Liver (tissue), 9 donors: ENCODE measurements around the gene CST4. TPM values are rescaled to one million over a fixed set of nuclear protein-coding genes. Genes with fewer than 3 reads are reported as not detected.

ENCODE experiments used
- DNase-seq: peaks from one replicate; pipeline ENCODE4 v3.0.0-alpha.2; 2017; ENCODE audit warnings: low spot score
- H3K27ac ChIP-seq, 2 donors: one replicate each; pipeline ENCODE4 v1.7.0; 2013; ENCODE audit warnings: inconsistent platforms in 2 of 2, low read length in 2 of 2, control low read depth in 1 of 2, low read depth in 1 of 2, mild to moderate bottlenecking in 1 of 2
- H3K27me3 ChIP-seq, 4 donors: one replicate each; pipeline versions ENCODE4 v1.6.1 to v1.7.0; 2013; ENCODE audit warnings: low read length in 3 of 4, inconsistent platforms in 1 of 4, mild to moderate bottlenecking in 1 of 4, moderate library complexity in 1 of 4; ENCODE audit not compliant: control insufficient read depth in 4 of 4, insufficient read depth in 4 of 4
- H3K36me3 ChIP-seq, 4 donors: one replicate each; pipeline versions ENCODE4 v1.6.1 to v1.7.0; 2013; ENCODE audit warnings: low read length in 3 of 4, mild to moderate bottlenecking in 3 of 4, low read depth in 1 of 4, moderate library complexity in 1 of 4; ENCODE audit not compliant: control insufficient read depth in 4 of 4, insufficient read depth in 3 of 4
- H3K4me1 ChIP-seq, 4 donors: one replicate each; pipeline versions ENCODE4 v1.6.1 to v1.7.0; 2013; ENCODE audit warnings: low read length in 3 of 4, mild to moderate bottlenecking in 3 of 4, moderate library complexity in 1 of 4; ENCODE audit not compliant: control insufficient read depth in 4 of 4, insufficient read depth in 4 of 4
- H3K4me3 ChIP-seq, 3 donors: one replicate each; pipeline versions ENCODE4 v1.6.1 to v1.7.0; 2013; ENCODE audit warnings: low read length in 3 of 3, control low read depth in 1 of 3, low read depth in 1 of 3, mild to moderate bottlenecking in 1 of 3
- H3K9ac ChIP-seq, 2 donors: one replicate each; pipeline ENCODE4 v1.7.0; 2013; ENCODE audit warnings: low read length in 2 of 2, mild to moderate bottlenecking in 2 of 2, moderate library complexity in 2 of 2, control low read depth in 1 of 2, low read depth in 1 of 2
- H3K9me3 ChIP-seq, 4 donors: one replicate each; pipeline versions ENCODE4 v1.6.1 to v1.7.0; 2013; ENCODE audit warnings: low read length in 3 of 4; ENCODE audit not compliant: control insufficient read depth in 4 of 4
- EGR1 ChIP-seq, 2 donors: IDR thresholded peaks; 2 replicates each; pipeline ENCODE4 v1.6.1; 2016 to 2018; ENCODE audit warnings: antibody characterized with exemption in 2 of 2, low read depth in 2 of 2
- FOXA1 ChIP-seq: IDR thresholded peaks from 2 replicates; pipeline ENCODE4 v1.6.1; 2016; ENCODE audit warnings: antibody characterized with exemption
- GABPA ChIP-seq, 2 donors: IDR thresholded peaks in 1 of 2; conservative IDR thresholded peaks in 1 of 2; 2 replicates each; pipeline ENCODE4 v1.6.1; 2016; ENCODE audit warnings: antibody characterized with exemption in 2 of 2, mild to moderate bottlenecking in 1 of 2, moderate library complexity in 1 of 2
- HNF4A ChIP-seq, 2 donors: conservative IDR thresholded peaks; 2 replicates each; pipeline ENCODE4 v1.6.1; 2016; ENCODE audit warnings: antibody characterized with exemption in 2 of 2, mild to moderate bottlenecking in 2 of 2
- HNF4G ChIP-seq: IDR thresholded peaks from 2 replicates; pipeline ENCODE4 v1.6.1; 2016; ENCODE audit warnings: antibody characterized with exemption
- JUND ChIP-seq, 2 donors: IDR thresholded peaks; 2 replicates each; pipeline ENCODE4 v1.6.1; 2016; ENCODE audit warnings: antibody characterized with exemption in 2 of 2
- NR2F2 ChIP-seq: IDR thresholded peaks from 2 replicates; pipeline ENCODE4 v1.6.1; 2016; ENCODE audit warnings: antibody characterized with exemption
- RXRA ChIP-seq, 2 donors: IDR thresholded peaks; 2 replicates each; pipeline ENCODE4 v1.6.1; 2017 to 2018; ENCODE audit warnings: antibody characterized with exemption in 2 of 2, mild to moderate bottlenecking in 1 of 2
- SP1 ChIP-seq: IDR thresholded peaks from 2 replicates; pipeline ENCODE4 v1.6.1; 2018; ENCODE audit warnings: antibody characterized with exemption, mild to moderate bottlenecking
- YY1 ChIP-seq: IDR thresholded peaks from 2 replicates; pipeline ENCODE4 v1.6.1; 2016; ENCODE audit warnings: antibody characterized with exemption, mild to moderate bottlenecking
- WGBS: extraction: QIAGEN DNeasy Blood & Tissue Kit; methylation state at CpG from one replicate; pipeline ENCODE4 v1.1.7; 2013; 5-methylcytosine and 5-hydroxymethylcytosine counted together
- polyA plus RNA-seq, 2 donors: library from polyadenylated mRNA; stranded (reverse) in 1 of 2; unstranded in 1 of 2; fragments of 200-250 nt in 1 of 2; fragments of >200 nt in 1 of 2; fragmentation: Nextera tagmentation in 1 of 2; extraction: Ambion mirVana in 1 of 2; gene quantifications; one replicate each; pipeline versions ENCODE4 v1.2.1 to v1.2.3, GENCODE V29; 2013 to 2015
- total RNA-seq, 2 donors: library from RNA; depleted of rRNA; stranded (reverse); fragments of >200 nt; gene quantifications; one replicate each; pipeline ENCODE4 v1.2.3, GENCODE V29; 2014
- TF ChIP-seq, protein P1 (sequence below): fragments of 150-350 bp; IDR thresholded peaks from 2 replicates; pipeline ENCODE4 v1.5.1; 2017; ENCODE audit warnings: improper control_type of control experiment, low read depth, low read length; ENCODE audit not compliant: missing input control
- TF ChIP-seq, protein P2 (sequence below): IDR thresholded peaks from 2 replicates; pipeline ENCODE4 v1.6.1; 2016; ENCODE audit warnings: antibody characterized with exemption
- TF ChIP-seq, protein P3 (sequence below): IDR thresholded peaks from 2 replicates; pipeline ENCODE4 v1.6.1; 2016; ENCODE audit warnings: antibody characterized with exemption
- TF ChIP-seq, protein P4 (sequence below): IDR thresholded peaks from 2 replicates; pipeline ENCODE4 v1.6.1; 2016; ENCODE audit warnings: antibody characterized with exemption, mild to moderate bottlenecking
- TF ChIP-seq, protein P5 (sequence below): IDR thresholded peaks from 2 replicates; pipeline ENCODE4 v1.6.1; 2016; ENCODE audit warnings: antibody characterized with exemption
- donor health status: healthy.
- donor health status: healthy.
- donor health status: healthy.
- donor health status: healthy.
- donor health status: healthy.

The CST4 gene
- total and polyA plus RNA-seq, 4 donors = not detected

DNA sequence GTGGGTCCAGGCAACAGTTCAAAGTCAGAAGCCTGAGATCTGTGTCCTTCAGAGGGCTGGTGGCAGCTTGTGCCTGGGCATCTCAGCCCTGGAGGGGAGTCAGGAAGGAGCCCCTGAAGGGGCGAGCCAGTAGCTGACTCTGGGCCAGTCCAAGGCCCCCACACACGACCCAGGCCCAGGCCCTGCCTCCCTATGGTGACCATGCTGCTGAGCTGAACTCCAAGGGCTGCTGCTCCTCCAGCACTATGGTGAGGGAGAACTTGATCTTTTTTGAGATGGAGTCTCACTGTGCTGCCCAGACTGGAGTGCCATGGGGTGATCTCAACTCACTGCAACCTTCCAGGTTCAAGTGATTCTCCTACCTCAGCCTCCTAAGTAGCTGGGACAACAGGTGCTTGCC lies 35.9 kb downstream of the CST4 start:
- Histone ChIP-seq H3K36me3 (no peaks in the 10 kb centered on the region), H3K9ac (no peak overlapping the region), H3K27ac (no peak overlapping the region), H3K4me3 (no peak overlapping the region), H3K27me3 (no peaks in the 10 kb centered on the region), H3K9me3 (no peaks in the 10 kb centered on the region), H3K4me1 (peaks cover 0 to 2% (median 1%) of the 10 kb centered on the region in 4 donors)
- WGBS = 84% methylated on average over 2 of the region's 2 CpGs
- TF ChIP-seq FOXA1 (no peak), HNF4A (conservative IDR thresholded peaks at IDR 0.05) (no peak), NR2F2 (no peak), HNF4G (no peak), EGR1 (IDR thresholded peaks at IDR 0.05; ENCODE audit: low read depth in 2 of 2) (no peak), JUND (IDR thresholded peaks at IDR 0.05) (no peak), RXRA (IDR thresholded peaks at IDR 0.05) (no peak), SP1 (no peak), GABPA (IDR thresholded peaks at IDR 0.05 in 1 of 2, conservative IDR thresholded peaks at IDR 0.05 in 1 of 2) (no peak), YY1 (no peak)
- TF ChIP-seq, protein P1, sequence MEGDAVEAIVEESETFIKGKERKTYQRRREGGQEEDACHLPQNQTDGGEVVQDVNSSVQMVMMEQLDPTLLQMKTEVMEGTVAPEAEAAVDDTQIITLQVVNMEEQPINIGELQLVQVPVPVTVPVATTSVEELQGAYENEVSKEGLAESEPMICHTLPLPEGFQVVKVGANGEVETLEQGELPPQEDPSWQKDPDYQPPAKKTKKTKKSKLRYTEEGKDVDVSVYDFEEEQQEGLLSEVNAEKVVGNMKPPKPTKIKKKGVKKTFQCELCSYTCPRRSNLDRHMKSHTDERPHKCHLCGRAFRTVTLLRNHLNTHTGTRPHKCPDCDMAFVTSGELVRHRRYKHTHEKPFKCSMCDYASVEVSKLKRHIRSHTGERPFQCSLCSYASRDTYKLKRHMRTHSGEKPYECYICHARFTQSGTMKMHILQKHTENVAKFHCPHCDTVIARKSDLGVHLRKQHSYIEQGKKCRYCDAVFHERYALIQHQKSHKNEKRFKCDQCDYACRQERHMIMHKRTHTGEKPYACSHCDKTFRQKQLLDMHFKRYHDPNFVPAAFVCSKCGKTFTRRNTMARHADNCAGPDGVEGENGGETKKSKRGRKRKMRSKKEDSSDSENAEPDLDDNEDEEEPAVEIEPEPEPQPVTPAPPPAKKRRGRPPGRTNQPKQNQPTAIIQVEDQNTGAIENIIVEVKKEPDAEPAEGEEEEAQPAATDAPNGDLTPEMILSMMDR = no peak
- TF ChIP-seq, protein P2, sequence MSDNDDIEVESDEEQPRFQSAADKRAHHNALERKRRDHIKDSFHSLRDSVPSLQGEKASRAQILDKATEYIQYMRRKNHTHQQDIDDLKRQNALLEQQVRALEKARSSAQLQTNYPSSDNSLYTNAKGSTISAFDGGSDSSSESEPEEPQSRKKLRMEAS = no peak
- TF ChIP-seq, protein P3, sequence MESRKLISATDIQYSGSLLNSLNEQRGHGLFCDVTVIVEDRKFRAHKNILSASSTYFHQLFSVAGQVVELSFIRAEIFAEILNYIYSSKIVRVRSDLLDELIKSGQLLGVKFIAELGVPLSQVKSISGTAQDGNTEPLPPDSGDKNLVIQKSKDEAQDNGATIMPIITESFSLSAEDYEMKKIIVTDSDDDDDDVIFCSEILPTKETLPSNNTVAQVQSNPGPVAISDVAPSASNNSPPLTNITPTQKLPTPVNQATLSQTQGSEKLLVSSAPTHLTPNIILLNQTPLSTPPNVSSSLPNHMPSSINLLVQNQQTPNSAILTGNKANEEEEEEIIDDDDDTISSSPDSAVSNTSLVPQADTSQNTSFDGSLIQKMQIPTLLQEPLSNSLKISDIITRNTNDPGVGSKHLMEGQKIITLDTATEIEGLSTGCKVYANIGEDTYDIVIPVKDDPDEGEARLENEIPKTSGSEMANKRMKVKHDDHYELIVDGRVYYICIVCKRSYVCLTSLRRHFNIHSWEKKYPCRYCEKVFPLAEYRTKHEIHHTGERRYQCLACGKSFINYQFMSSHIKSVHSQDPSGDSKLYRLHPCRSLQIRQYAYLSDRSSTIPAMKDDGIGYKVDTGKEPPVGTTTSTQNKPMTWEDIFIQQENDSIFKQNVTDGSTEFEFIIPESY = no peak
- TF ChIP-seq, protein P4, sequence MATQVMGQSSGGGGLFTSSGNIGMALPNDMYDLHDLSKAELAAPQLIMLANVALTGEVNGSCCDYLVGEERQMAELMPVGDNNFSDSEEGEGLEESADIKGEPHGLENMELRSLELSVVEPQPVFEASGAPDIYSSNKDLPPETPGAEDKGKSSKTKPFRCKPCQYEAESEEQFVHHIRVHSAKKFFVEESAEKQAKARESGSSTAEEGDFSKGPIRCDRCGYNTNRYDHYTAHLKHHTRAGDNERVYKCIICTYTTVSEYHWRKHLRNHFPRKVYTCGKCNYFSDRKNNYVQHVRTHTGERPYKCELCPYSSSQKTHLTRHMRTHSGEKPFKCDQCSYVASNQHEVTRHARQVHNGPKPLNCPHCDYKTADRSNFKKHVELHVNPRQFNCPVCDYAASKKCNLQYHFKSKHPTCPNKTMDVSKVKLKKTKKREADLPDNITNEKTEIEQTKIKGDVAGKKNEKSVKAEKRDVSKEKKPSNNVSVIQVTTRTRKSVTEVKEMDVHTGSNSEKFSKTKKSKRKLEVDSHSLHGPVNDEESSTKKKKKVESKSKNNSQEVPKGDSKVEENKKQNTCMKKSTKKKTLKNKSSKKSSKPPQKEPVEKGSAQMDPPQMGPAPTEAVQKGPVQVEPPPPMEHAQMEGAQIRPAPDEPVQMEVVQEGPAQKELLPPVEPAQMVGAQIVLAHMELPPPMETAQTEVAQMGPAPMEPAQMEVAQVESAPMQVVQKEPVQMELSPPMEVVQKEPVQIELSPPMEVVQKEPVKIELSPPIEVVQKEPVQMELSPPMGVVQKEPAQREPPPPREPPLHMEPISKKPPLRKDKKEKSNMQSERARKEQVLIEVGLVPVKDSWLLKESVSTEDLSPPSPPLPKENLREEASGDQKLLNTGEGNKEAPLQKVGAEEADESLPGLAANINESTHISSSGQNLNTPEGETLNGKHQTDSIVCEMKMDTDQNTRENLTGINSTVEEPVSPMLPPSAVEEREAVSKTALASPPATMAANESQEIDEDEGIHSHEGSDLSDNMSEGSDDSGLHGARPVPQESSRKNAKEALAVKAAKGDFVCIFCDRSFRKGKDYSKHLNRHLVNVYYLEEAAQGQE = no peak
- TF ChIP-seq, protein P5, sequence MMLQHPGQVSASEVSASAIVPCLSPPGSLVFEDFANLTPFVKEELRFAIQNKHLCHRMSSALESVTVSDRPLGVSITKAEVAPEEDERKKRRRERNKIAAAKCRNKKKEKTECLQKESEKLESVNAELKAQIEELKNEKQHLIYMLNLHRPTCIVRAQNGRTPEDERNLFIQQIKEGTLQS = no peak
- no peak for DNase-seq

DNA sequence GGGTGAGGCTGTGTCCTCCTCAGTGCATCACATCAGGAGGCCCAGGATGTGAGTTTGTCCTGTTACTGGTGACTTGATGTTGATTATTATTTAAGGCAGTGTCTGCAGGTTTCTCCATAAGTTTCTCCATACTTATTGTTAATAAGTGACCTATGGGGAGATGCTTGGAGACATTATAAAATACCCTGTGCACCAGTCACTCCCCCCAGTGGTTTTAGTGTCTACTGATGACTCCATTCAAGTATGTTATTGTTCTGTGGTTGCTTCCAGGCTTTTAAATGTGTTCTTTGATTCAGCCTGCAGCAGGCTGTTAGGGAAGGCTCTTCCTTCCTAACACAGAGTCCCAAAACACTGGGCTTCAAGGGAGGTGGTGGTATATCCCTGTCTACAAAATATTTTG lies 36.5 kb downstream of the CST4 start:
- Histone ChIP-seq H3K27ac (no peak overlapping the region), H3K4me3 (no peak overlapping the region), H3K27me3 (no peaks in the 10 kb centered on the region), H3K4me1 (peaks cover 0 to 2% (median 1%) of the 10 kb centered on the region in 4 donors), H3K9me3 (no peaks in the 10 kb centered on the region), H3K36me3 (no peaks in the 10 kb centered on the region), H3K9ac (no peak overlapping the region)
- TF ChIP-seq EGR1 (IDR thresholded peaks at IDR 0.05; ENCODE audit: low read depth in 2 of 2) = no peak
- TF ChIP-seq, protein P4 = no peak
- TF ChIP-seq RXRA (IDR thresholded peaks at IDR 0.05) = no peak
- TF ChIP-seq, protein P3 = no peak
- no peak for TF ChIP-seq HNF4A (conservative IDR thresholded peaks at IDR 0.05)
- TF ChIP-seq GABPA (IDR thresholded peaks at IDR 0.05 in 1 of 2, conservative IDR thresholded peaks at IDR 0.05 in 1 of 2) = no peak
- no peak for DNase-seq
